Fibroblast of the conjunctiva (primary cell): ENCODE measurements around the gene MB21D2.
"Not testable (repeated sequence)": the region's sequence is repeated elsewhere in the genome, so short reads cannot be mapped to it uniquely, and the experiment has no call there.

Experiments used
- DNase-seq: peaks from one replicate; pipeline ENCODE4 v3.0.0-alpha.2; 2010; ENCODE audit warnings: low read depth

Gene MB21D2

GRCh38 chr3:192860454-192860853 lies 57.2 kb downstream of the MB21D2 start:
- DNase-seq, result no peak

DNA sequence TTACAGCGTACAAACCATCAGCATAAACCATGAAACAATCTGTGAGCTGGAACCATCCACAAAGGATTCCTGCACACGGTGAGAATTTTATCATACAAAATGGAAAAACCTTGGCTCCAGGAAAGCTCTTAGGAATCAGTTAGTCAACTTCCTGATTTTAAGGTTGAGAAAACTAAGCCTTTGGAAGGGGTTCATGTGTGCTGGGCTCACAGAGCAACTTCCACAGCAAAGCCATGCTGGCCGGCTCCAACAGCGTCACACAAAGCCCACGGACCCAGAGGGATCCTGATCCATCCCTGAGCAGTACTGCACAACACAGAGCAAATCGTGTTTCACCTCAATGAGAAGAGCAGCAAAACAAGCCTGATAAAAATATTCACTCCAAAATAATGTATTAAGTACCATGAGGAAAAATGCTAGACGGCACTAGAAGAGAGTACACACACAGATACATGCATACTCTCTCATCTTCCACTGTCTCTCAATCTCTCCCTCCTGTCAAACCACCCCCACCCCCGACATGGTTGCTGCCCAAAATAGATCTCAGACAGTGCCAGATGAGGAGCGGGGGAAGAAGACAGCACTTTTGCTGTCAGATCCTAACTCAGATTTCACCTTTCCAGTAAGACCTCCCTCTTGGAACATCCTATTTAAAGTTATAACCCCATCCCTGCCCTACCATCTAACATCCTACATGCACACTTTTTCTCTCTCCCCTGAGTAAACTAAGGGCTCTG lies 58.6 kb downstream of the MB21D2 start:
- no peak for DNase-seq

DNA sequence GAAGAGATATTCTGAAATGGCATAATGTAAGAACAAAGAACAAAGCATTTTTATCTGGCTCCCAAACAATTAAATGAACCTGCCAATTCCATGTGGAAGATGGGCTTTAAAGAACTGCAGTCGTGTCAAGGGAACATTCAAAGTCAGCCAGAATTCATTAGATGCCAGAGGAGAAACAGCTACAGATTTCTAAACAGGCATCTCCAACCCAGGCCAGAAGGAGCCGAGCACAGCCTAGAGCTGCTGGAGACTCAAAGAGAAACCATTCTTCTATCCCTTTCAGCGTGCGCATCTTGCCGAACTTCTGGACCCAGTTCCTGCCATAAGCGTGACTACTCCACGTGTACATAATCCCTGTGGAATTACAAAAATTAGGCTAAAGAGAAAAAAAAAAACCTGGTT lies 60.4 kb downstream of the MB21D2 start:
- no peak for DNase-seq

GRCh38 chr3:192855434-192855833 lies 62.2 kb downstream of the MB21D2 start:
- no peak for DNase-seq

DNA sequence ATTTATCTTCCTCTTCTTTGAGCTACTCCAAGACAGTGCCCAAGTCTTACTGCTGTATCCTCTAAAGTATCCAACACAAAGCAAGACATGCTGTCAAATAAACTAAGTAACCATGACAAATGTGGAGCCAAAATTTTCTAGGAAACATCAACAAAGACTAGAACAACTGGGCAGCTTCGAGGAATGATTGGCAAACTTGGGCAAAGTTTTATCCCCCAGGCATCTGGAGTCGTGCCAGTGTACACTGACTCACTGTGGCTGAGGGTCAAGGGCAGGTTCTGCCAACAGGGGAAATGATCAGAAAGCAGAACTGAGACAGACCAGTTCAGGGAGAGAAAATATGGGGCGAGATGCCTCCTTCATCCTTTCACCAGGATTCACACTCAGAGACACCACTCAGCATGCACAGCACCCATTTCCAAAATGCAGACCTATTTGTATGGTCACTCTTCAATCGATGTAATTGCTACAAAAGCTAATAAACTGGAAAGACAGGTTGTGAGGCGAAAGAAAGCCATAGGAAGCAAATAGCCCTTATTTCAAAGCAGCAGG lies 65.8 kb downstream of the MB21D2 start:
- DNase-seq, result peak; percentile 72

DNA sequence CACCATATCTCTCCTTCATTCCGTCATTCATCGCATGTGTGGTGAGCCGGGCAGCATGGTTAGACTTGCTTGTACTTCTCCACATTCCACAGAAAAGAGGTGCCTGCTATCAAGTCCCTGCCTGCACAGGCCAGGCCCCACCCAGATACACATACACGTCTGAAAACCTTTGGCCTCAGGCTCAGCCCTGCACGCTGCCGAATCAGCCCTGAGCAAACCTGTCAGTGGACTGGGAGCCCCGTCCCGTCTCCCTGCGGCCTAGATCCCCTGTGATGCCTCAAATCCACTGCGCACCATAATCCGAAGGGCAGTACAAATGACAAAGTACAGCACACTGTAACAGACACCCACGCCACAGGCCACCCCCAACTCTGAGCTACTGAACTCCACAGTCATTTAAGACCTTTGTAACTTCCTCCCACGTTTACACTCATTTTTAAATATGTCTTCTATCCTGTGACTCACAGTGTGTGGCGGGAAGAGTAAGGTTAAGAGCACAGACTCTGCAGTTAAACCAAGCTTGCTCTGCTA lies 67.1 kb downstream of the MB21D2 start:
- DNase-seq, result no peak

DNA sequence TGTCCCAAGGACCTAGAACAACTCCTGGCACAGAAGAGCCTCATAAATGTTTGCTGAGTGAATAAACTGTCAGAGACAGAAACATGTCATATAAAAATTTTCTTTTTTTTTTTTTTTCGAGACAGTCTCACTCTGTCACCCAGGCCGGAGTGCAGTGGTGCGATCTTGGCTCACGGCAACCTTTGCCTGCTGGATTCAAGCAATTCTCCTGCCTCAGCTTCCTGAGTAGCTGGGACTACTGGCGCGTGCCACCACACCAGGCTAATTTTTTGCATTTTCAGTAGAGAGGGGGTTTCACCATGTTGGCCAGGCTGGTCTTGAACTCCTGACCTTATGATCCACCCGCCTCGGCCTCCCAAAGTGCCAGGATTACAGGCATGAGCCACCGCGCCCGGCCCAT lies 67.8 kb downstream of the MB21D2 start:
- DNase-seq, result not testable (repeated sequence)

- no peak for DNase-seq
These were observed 69.1 kb downstream of the MB21D2 start for GRCh38 chr3:192848371-192849233.

- DNase-seq, result no peak
These were observed 69.7 kb downstream of the MB21D2 start for GRCh38 chr3:192847941-192848340.

DNA sequence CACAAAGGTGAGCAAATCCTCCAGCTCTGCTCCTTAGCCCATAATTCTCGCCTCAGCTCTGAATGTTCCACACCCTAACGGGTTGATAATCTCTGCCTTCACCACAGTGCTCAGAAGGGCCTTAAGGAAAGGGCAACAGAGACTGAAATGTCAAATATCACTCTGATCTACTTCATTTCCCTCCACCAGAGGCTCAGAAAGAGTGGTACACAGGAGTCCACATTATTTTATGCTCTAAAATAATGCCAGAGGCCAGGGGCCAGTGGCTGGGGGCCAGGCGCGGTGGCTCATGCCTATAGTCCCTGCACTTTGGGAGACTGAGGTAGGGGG lies 72.2 kb downstream of the MB21D2 start:
- DNase-seq, result no peak

GRCh38 chr3:192844836-192845525 lies 72.7 kb downstream of the MB21D2 start:
- no peak for DNase-seq

DNA sequence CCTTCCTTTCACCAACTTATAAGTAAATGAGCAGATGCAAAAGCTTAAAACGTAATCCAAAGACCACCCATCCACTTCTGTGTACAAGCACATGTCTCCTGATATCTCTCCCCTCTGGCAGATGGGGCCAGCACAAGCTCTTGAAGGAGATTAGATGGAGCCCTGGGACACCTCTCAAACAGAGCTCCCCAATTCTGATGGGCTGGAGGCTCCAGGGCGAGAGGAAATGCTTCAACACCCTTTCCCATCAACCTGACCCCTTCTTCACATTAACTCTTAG lies 73.2 kb downstream of the MB21D2 start:
- DNase-seq, result no peak

DNA sequence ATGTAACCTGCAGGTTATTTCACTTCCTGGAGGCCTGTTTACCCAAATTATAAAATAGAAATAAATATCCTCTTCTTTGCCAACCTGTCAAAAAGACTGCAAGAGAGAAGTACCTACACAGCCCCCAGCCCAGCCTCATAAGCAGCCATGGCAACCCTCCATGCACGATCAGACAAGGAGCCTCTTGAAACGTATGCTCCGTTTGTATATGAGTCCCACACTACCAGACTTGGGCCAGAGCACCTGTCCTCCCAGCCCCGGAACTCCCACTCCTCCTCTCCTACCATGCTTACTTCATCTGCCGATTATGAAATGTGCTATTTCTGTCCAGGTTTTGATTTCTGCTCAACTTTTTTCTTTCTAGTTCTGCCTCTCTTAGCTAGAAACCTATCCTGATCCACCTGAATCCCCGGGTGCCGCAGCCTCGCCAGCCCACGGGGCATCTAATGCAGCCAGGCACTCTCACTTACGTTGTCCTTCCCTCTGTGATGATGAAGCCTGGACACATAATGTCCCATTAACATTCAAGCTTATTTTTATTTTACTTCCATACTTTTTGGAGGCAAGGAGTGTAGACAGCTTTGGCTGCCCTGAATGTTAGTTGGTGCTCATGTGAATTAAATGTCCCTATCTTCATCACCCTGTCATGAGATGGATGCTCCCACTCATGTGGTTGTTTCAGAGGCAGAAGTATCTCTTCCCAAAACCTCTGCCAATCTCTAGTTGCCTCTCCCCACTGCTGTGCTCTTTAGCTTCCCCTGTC lies 73.8 kb downstream of the MB21D2 start:
- no peak for DNase-seq

DNA sequence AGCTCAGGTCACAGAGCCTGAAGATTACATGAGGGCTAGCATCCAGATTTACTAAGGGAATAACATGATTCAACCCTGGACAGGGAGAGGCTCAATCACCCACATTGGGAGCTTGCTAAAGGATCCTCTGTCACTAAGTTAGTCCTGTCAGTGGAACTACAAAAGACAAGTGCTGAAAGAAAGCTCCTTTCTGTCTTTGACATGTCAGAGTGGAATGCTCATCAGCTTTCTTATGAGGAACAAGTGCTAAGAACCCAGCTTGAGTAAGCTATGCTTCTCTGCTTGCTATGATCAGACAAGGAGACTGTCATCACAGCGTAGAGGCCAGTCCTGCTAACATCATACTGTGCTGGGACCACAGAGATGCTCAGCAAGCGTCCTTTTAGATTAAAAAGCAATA lies 74.5 kb downstream of the MB21D2 start:
- DNase-seq, result no peak

DNA sequence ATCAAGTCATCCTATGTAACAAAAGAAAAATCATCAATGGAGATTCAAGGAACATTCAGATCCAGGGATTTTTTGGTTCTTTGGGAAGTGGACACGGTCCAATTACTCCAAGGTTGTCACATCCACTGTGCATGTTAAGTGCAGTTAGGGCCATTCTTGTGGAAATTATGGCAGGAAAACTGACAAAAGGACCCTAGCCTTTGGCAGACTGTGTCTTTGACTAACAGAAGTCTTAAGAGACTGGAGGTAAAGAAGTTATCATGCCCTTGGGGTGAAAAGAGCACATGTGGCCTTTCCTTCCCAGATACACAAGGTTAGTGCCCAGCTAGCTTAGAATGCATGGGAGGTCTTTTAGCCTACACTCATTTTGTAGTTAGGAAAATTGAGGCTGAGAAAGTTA lies 74.9 kb downstream of the MB21D2 start:
- DNase-seq, result no peak

DNA sequence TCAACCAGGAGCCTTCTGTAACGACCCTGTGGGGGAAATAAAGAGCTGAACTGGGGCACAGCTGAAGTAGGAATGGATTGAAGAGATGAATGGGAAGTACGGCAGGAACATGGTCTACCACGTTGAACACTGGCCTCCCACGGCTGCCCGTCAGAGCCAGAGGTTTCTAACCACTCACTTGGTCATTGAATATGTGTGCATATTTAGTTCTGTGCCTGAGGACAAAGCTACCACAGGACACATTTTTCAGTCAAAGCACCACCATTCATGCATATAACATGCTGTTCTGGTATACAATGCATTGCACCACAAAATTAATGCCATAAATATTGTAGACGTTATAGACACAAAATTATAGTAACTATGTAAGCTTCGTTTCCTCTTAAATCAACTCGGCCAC lies 75.5 kb downstream of the MB21D2 start:
- no peak for DNase-seq

GRCh38 chr3:192841428-192841827 lies 76.2 kb downstream of the MB21D2 start:
- no peak for DNase-seq

- DNase-seq, result no peak
These were observed 77.4 kb downstream of the MB21D2 start for GRCh38 chr3:192840143-192840836.

DNA sequence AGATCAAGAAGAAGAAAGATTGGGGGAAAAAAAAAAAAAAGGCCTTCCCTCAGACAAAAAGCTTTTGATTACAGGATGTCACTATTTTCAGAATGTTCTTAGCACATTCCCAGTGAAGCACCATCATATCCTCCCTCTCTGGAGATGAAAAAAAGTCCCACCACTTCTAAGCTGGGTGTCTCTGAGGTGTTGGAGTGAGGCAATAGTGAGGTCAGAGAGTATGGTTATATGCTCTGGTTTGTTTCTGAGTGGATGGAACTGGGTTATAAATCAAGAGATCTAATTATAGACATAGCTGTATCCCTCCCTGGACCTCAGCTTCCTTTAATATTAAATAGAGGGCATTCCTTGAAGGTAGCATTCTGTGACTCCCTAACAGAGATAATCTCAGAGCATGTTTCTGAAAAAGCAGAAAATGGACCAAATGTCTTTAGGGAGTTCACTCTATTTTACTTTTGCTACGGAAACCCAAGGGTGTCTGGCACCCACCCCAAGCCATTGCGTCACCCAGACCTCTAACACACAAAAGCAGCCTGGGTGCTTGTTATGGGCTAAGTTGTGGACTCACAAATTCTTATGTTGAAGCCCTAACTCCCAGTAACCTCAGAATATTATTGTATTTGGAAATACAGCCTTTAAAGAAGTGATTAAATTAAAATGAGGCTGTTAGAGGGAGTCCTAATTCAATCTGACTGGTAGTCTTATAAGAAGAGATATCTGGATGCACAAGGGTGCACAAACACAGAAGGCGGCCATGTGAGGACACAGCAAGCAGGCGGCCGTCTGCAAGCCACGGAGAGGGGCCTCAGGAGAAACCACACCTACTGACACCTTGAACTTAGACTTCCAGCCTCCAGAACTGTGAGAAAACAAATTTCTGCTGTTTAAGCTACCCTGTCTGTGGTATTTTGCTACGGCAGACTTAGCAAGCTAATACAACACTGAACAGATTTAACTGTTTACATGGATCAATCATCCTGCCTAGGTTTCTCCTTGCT lies 81.5 kb downstream of the MB21D2 start:
- DNase-seq, result no peak

GRCh38 chr3:192834428-192834827 lies 83.2 kb downstream of the MB21D2 start:
- DNase-seq, result no peak
